HCT116 (cell line): ENCODE data around the gene FOSB. TPM values are rescaled to one million over a fixed set of nuclear protein-coding genes. Genes with fewer than 3 reads are reported as not detected.

Experiments used
- ATAC-seq: fragments of 200-7000 bp; cut with Tn5 transposase; 2 replicates; pipeline ENCODE4 v1.9.1; 2020; ENCODE audit warnings: mild to moderate bottlenecking, moderate library complexity
- BruUV-seq: library from RNA; stranded (reverse); fragments of 400-500 nt; replicated peaks from 2 replicates; lab custom pipeline; 2021; lab: Mats Ljungman, UMichigan
- CTCF ChIA-PET: fragments of 300-600 bp; sonication (Branson Sonifier 250); formaldehyde crosslinking; loops from one replicate; lab custom pipeline; 2021; ENCODE audit warnings: antibody characterized with exemption; lab: Charles Lee
- POLR2A ChIA-PET: fragments of 300-600, 350-600 bp; sonication (Branson Sonifier 250); formaldehyde crosslinking; loops from one replicate; lab custom pipeline; 2021; ENCODE audit warnings: antibody characterized with exemption; lab: Charles Lee
- RAD21 ChIA-PET, 2 experiments: fragments of 300-600 bp; sonication (Branson Sonifier 250); formaldehyde crosslinking; loops; one replicate each; lab custom pipeline; 2023; ENCODE audit warnings: low total read pairs in 2 of 2; ENCODE audit not compliant: uncharacterized antibody in 2 of 2, unreplicated experiment in 2 of 2, low non-redundant PET in 1 of 2; lab: Charles Lee
- DNase-seq: peaks from one replicate; pipeline ENCODE4 v3.0.0-alpha.2; 2010; ENCODE audit warnings: low read depth, low spot score
- H2AFZ ChIP-seq: fragments of 200-600 bp; shearing (Covaris generic), sonication (generic); 2 replicates; pipeline ENCODE4 v1.6.1; 2017; ENCODE audit warnings: low read depth, mixed run types, mixed read lengths, antibody characterized with exemption, low read length; ENCODE audit not compliant: poor library complexity, severe bottlenecking
- H3K27ac ChIP-seq: 2 replicates; pipeline ENCODE4 v1.5.1; 2012; ENCODE audit warnings: low read depth, low read length
- H3K27me3 ChIP-seq: fragments of 200-600 bp; sonication (generic); 2 replicates; pipeline ENCODE4 v1.6.1; 2016; ENCODE audit warnings: mixed run types, low read length, mixed read lengths; ENCODE audit not compliant: insufficient read depth
- H3K36me3 ChIP-seq, 2 experiments: fragments of 200-500 bp in 1 of 2; fragments of 200-600 bp in 1 of 2; sonication (Bioruptor generic) in 1 of 2; sonication (generic) in 1 of 2; 2 replicates each; pipeline versions ENCODE4 v1.5.1 to v1.6.1; 2014 to 2016; ENCODE audit warnings: low read length in 2 of 2, inconsistent platforms in 1 of 2, mixed read lengths in 1 of 2, mixed run types in 1 of 2; ENCODE audit not compliant: insufficient read depth in 2 of 2, control insufficient read depth in 1 of 2
- H3K4me1 ChIP-seq, 2 experiments: fragments of 200-600 bp in 1 of 2; sonication (generic) in 1 of 2; 2 replicates each; pipeline versions ENCODE4 v1.5.1 to v1.6.1; 2012 to 2017; ENCODE audit warnings: low read length in 2 of 2, inconsistent platforms in 1 of 2, mild to moderate bottlenecking in 1 of 2, mixed read lengths in 1 of 2, mixed run types in 1 of 2, moderate library complexity in 1 of 2; ENCODE audit not compliant: insufficient read depth in 2 of 2, control insufficient read depth in 1 of 2
- H3K4me2 ChIP-seq: fragments of 200-600 bp; sonication (generic); 2 replicates; pipeline ENCODE4 v1.6.1; 2017; ENCODE audit warnings: mixed run types, low read length, mixed read lengths
- H3K4me3 ChIP-seq, 2 experiments: fragments of 200-600 bp in 1 of 2; sonication (generic) in 1 of 2; replicated peaks in 1 of 2; 2 replicates each; pipeline ENCODE4 v1.5.1; 2011 to 2016; ENCODE audit warnings: low read length in 2 of 2, control low read depth in 1 of 2, low read depth in 1 of 2, mild to moderate bottlenecking in 1 of 2, mixed read lengths in 1 of 2, mixed run types in 1 of 2
- H3K79me2 ChIP-seq: fragments of 200-600 bp; sonication (generic); 2 replicates; pipeline ENCODE4 v1.6.1; 2017; ENCODE audit warnings: mild to moderate bottlenecking, mixed run types, low read length, moderate library complexity, mixed read lengths; ENCODE audit not compliant: insufficient read depth
- H3K9ac ChIP-seq: fragments of 200-600 bp; sonication (generic); 2 replicates; pipeline ENCODE4 v1.6.1; 2016; ENCODE audit warnings: low read length, mixed read lengths
- H3K9me2 ChIP-seq: fragments of 200-600 bp; sonication (generic), shearing (Covaris generic); 2 replicates; pipeline ENCODE4 v1.6.1; 2017; ENCODE audit warnings: mixed run types, mild to moderate bottlenecking, moderate library complexity; ENCODE audit not compliant: insufficient read depth
- H3K9me3 ChIP-seq, 2 experiments: fragments of 200-500 bp in 1 of 2; fragments of 200-600 bp in 1 of 2; sonication (Bioruptor generic) in 1 of 2; sonication (generic) in 1 of 2; 2 replicates each; pipeline ENCODE4 v1.6.1; 2014 to 2017; ENCODE audit warnings: low read length in 2 of 2, mixed read lengths in 2 of 2, inconsistent platforms in 1 of 2, low read depth in 1 of 2, mild to moderate bottlenecking in 1 of 2, mixed run types in 1 of 2, moderate library complexity in 1 of 2; ENCODE audit not compliant: control insufficient read depth in 1 of 2, insufficient read depth in 1 of 2
- H4K20me1 ChIP-seq: fragments of 200-600 bp; sonication (generic), shearing (Covaris generic); 2 replicates; pipeline ENCODE4 v1.6.1; 2017; ENCODE audit warnings: mixed run types, mild to moderate bottlenecking, moderate library complexity; ENCODE audit not compliant: insufficient read depth
- CBX3 ChIP-seq: IDR thresholded peaks from 2 replicates; pipeline ENCODE4 v1.6.1; 2012; ENCODE audit warnings: low read depth
- CEBPB ChIP-seq: IDR thresholded peaks from 2 replicates; pipeline ENCODE4 v1.6.1; 2012; ENCODE audit warnings: low read depth
- ELF1 ChIP-seq: IDR thresholded peaks from 2 replicates; pipeline ENCODE4 v1.6.1; 2012; ENCODE audit warnings: low read depth, borderline replicate concordance
- EZH2 ChIP-seq: fragments of 200-600 bp; sonication (generic); IDR thresholded peaks from 2 replicates; pipeline ENCODE4 v1.6.1; 2017; ENCODE audit warnings: antibody characterized with exemption, mixed run types
- JUND ChIP-seq: IDR thresholded peaks from 2 replicates; pipeline ENCODE4 v1.6.1; 2012
- POLR2AphosphoS5 ChIP-seq: IDR thresholded peaks from 2 replicates; pipeline ENCODE4 v1.6.1; 2011; ENCODE audit warnings: mild to moderate bottlenecking, low read depth, low read length, moderate library complexity
- TCF7L2 ChIP-seq: IDR thresholded peaks from 2 replicates; pipeline ENCODE4 v1.7.0; 2011; ENCODE audit warnings: borderline replicate concordance, inconsistent platforms; ENCODE audit not compliant: insufficient read depth, insufficient read length; ENCODE audit errors: extremely low read depth
- ZBTB33 ChIP-seq: IDR thresholded peaks from 2 replicates; pipeline ENCODE4 v1.6.1; 2011; ENCODE audit warnings: mild to moderate bottlenecking, low read length, moderate library complexity; ENCODE audit not compliant: insufficient replicate concordance; ENCODE audit errors: extremely low read depth
- intact Hi-C: fragments of 100-400 bp; cut with micrococcal nuclease; formaldehyde crosslinking; loops from 2 replicates; pipeline ENCODE4 v1.10.0; 2022
- total RNA-seq: library from RNA; stranded (reverse); gene quantifications from one replicate; pipeline ENCODE4 v1.2.1, GENCODE V29; 2021; ENCODE audit not compliant: unreplicated experiment

Gene FOSB
- total RNA-seq, 1 experiment from 2014 or later = 12.6 TPM

GRCh38 chr19:45475537-45476291 lies 7.9 kb downstream of the FOSB start:
- no peak for TF ChIP-seq TCF7L2
- no peak for TF ChIP-seq CBX3
- no peak for TF ChIP-seq ELF1
- TF ChIP-seq EZH2 = no peak
- TF ChIP-seq POLR2AphosphoS5 = no peak
- TF ChIP-seq JUND = no peak
- TF ChIP-seq ZBTB33 = no peak
- no peak for TF ChIP-seq CEBPB
- Histone ChIP-seq H3K4me1 (peaks cover 5 to 22% of the 10 kb centered on the region in 2 experiments; a peak in 3 of 4 replicates), H4K20me1 (no peaks in the 10 kb centered on the region), H2AFZ (no peak overlapping the region), H3K27ac (no peak overlapping the region), H3K79me2 (peaks cover under 1% of the 10 kb centered on the region; the same call in 1 of the 2 replicates), H3K9me2 (no peaks in the 10 kb centered on the region), H3K27me3 (no peaks in the 10 kb centered on the region), H3K9me3 (no peaks in the 10 kb centered on the region), H3K4me3 (no peak overlapping the region), H3K36me3 (no peaks in the 10 kb centered on the region; a peak in 1 of 4 replicates), H3K9ac (no peak overlapping the region), H3K4me2 (no peak overlapping the region)
- ChIA-PET POLR2A (interaction anchor here (1.6 to 2.0 kb wide), 2 partner anchors 35 to 36 kb away, joined by 4 to 7 read pairs; no protein-coding TSS in a partner anchor), CTCF (interaction anchor here (7.5 kb wide), 1 partner anchor 36 kb away, joined by 189 read pairs; no protein-coding TSS in a partner anchor), RAD21 (no interaction called here)
- intact Hi-C loops = no loop called here
- BruUV-seq = no TSS peak
- DNase-seq = no peak
- ATAC-seq = no peak
